Loucy (cell line): Measurements from ENCODE around the gene TJP3.

Source experiments
- EZH2phosphoT487 ChIP-seq: fragments of 200-600 bp; IDR thresholded peaks from 2 replicates; pipeline ENCODE4 v1.6.1; 2018; ENCODE audit warnings: antibody characterized with exemption, mild to moderate bottlenecking, moderate library complexity, borderline replicate concordance
- TF ChIP-seq, protein P1 (sequence below): fragments of 200-600 bp; sonication (generic); conservative IDR thresholded peaks from 2 replicates; pipeline ENCODE4 v1.5.1; 2014; ENCODE audit warnings: mild to moderate bottlenecking, antibody characterized with exemption, low read length

DNA sequence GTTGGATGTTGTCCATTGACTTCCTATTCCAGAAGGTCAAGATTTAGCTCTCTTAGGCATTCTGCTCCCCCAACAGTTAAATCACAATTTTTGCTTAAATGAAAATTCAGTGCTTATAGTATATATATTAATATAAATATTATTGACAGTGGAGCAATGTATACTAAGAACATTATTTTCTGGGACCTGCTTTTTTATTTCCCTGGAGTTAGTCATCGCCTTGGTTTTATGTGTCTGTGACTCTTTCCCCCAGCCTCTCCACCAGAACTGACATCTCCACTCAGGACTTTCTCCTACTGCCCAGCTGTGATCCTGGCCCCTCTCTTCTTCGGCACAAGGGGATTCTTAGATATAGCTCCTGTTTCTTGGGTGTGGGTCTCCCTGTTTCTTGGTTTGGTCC is 88.2 kb downstream of the TJP3 start:
- TF ChIP-seq, protein P1, sequence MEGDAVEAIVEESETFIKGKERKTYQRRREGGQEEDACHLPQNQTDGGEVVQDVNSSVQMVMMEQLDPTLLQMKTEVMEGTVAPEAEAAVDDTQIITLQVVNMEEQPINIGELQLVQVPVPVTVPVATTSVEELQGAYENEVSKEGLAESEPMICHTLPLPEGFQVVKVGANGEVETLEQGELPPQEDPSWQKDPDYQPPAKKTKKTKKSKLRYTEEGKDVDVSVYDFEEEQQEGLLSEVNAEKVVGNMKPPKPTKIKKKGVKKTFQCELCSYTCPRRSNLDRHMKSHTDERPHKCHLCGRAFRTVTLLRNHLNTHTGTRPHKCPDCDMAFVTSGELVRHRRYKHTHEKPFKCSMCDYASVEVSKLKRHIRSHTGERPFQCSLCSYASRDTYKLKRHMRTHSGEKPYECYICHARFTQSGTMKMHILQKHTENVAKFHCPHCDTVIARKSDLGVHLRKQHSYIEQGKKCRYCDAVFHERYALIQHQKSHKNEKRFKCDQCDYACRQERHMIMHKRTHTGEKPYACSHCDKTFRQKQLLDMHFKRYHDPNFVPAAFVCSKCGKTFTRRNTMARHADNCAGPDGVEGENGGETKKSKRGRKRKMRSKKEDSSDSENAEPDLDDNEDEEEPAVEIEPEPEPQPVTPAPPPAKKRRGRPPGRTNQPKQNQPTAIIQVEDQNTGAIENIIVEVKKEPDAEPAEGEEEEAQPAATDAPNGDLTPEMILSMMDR, result no peak
- no peak for TF ChIP-seq EZH2phosphoT487
